ENCODE results near the gene PARP16. TPM values are rescaled to one million over a fixed set of nuclear protein-coding genes. Genes with fewer than 3 reads are reported as not detected.
A peak's percentile ranks its signal among the peaks of the same experiment; 100 is the strongest.

PARP16 gene, protein sequence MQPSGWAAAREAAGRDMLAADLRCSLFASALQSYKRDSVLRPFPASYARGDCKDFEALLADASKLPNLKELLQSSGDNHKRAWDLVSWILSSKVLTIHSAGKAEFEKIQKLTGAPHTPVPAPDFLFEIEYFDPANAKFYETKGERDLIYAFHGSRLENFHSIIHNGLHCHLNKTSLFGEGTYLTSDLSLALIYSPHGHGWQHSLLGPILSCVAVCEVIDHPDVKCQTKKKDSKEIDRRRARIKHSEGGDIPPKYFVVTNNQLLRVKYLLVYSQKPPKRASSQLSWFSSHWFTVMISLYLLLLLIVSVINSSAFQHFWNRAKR
- total RNA-seq: 14.8 and 15.5 TPM in 2 replicates
- long read RNA-seq, transcript PARP16-206 (6 exons, 2,343 nt): major isoform, 12 of 26 reads
- long read RNA-seq, partial matches to known transcripts: 7 of 26 reads
- long read RNA-seq, other reads (novel, unspliced or antisense): 4 of 26 reads

DNA sequence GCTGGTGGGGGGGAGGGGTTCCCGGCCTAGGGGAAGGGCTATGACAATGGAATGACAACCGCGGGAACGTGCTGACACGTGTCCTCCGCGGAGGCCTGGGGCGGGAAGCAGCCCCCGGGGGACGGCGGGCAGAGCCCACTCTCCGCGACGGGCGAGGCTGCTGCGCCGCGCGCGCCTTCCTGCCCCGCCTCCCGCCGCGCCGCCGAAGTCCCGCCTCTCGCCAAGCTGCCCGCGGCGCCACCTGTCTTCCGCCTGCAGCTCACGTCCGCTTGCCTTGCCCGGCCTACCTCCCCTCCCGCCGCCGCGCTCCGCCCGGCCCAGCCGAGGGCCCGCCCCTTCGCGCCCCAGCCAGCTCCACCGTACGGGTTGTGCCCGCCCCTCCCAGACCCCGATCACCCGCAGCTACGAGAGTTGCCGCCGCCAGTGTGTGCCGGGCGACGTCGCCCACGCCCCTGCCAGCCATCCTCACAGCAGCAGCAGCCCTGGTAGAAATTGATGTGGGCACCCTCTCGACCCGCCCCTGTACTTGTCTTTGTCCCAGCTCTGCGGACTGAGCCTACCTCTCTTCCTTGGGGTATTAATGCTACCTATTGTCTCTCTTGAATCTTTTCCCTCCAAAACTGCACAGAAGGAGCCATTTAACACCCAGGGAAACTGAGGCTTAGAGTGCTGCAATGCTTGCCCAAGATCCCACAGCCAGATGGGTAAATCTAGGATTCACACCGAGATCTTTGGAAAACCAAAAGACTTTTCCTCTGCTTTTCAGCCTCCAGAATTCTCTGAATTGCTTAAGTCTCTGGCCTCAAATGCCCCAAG is at the start of gene PARP16:
Gene PARP16 (minus strand): TSS at position 180 of the 816 bp plus-strand sequence. CDS start 457 bp downstream, outside the sequence.
- peak; percentile 86 for DNase-seq (ENCODE audit: low read depth, low spot score)
- no peaks in the 10 kb centered on the region for H3K9me3 Mint-ChIP-seq
- TF ChIP-seq, protein P1, sequence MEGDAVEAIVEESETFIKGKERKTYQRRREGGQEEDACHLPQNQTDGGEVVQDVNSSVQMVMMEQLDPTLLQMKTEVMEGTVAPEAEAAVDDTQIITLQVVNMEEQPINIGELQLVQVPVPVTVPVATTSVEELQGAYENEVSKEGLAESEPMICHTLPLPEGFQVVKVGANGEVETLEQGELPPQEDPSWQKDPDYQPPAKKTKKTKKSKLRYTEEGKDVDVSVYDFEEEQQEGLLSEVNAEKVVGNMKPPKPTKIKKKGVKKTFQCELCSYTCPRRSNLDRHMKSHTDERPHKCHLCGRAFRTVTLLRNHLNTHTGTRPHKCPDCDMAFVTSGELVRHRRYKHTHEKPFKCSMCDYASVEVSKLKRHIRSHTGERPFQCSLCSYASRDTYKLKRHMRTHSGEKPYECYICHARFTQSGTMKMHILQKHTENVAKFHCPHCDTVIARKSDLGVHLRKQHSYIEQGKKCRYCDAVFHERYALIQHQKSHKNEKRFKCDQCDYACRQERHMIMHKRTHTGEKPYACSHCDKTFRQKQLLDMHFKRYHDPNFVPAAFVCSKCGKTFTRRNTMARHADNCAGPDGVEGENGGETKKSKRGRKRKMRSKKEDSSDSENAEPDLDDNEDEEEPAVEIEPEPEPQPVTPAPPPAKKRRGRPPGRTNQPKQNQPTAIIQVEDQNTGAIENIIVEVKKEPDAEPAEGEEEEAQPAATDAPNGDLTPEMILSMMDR (conservative IDR thresholded peaks at IDR 0.05): peak; percentile 38

DNA sequence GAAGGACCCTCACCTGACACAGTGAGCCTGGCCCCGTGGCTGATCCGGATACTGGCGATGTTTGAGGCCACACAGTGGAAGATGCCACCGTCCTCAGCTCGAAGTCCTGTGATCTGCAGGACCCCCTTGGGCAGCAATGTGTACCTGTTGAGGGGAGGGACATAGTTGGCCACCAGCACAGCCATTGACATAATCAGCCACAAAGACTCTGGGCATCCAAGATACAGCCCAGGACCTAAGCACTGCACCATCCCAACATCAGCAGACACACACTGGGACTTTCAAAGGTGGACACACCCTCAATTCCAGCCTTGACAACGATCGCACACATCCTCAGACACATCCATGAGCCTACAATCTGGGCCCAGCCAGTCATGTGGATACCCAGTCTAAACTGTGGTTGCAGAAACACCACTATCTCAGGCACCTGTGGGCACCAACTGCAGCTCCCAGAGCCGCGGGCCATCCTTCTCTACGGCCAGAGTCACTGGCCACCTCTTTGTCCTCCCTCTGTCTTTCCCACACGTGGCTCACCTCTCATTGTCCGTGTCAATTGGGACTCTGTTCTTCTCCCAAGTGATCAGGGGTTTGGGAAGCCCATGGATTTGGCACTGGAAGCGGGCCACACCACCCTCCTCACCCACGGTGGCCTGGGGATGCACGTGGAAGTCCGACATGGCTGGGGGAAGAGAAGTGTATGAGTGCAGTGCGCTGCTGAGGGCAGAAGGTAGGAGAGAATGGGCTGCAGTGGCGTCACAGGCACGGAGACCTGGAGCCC is 48.8 kb upstream of the PARP16 start:
- Mint-ChIP-seq H3K36me3 (ENCODE audit: low read depth) (peaks cover 10% of the 10 kb centered on the region), H3K4me3 (peak overlapping the region; percentile 80), H3K27ac (ENCODE audit: unreplicated experiment) (peak overlapping the region; percentile 67), H3K9me3 (no peaks in the 10 kb centered on the region), H3K4me1 (peaks cover 68% of the 10 kb centered on the region), H3K27me3 (ENCODE audit: low read depth) (no peaks in the 10 kb centered on the region)
- TF ChIP-seq, protein P1 (conservative IDR thresholded peaks at IDR 0.05): no peak
- DNase-seq (ENCODE audit: low read depth, low spot score): no peak

More for the DNA sequence above, at the start of gene PARP16:
- peaks cover 40% of the 10 kb centered on the region for H3K4me1 Mint-ChIP-seq
- peak within 1 kb of the TSS; percentile 88 for H3K4me3 Mint-ChIP-seq
- H3K36me3 Mint-ChIP-seq (ENCODE audit: low read depth): peaks cover 5% of the 10 kb centered on the region
- H3K27ac Mint-ChIP-seq (ENCODE audit: unreplicated experiment): peak within 1 kb of the TSS; percentile 97
- no peaks in the 10 kb centered on the region for H3K27me3 Mint-ChIP-seq (ENCODE audit: low read depth)

DNA sequence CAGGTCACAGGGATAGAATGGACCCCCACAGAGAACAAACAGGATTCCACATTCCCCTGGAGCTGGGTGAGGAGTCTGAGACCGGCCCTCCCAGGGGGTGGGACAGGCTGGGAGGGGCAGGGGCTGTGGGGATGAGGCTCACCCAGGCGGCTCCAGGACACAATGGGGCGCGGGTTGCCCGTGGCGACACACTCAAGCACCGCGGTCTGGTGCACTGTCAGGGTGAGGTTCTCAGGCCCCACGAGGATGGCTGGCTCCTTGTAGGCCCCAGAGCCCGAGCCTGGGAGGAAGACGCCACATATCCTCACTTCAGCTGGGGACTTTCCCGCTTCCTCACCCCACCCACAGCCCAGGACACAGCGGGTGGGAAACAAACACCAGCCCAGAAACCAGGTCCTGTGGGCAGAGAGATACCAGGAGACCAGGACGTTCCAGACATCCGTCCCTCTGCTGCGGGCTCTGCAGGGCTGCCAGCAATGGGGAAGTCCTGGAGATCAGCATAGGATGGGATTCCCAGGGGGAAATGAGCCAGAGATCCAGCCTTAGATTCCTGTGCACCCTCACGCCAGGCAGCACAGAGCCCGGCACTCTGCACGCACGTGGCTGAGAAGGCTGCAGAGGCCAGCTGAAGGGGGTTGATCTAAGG is 48.0 kb upstream of the PARP16 start:
- TF ChIP-seq, protein P1 (conservative IDR thresholded peaks at IDR 0.05): no peak
- no peak for DNase-seq (ENCODE audit: low read depth, low spot score)
- peaks cover 61% of the 10 kb centered on the region for H3K4me1 Mint-ChIP-seq
- peaks cover 10% of the 10 kb centered on the region for H3K36me3 Mint-ChIP-seq (ENCODE audit: low read depth)
- H3K27ac Mint-ChIP-seq (ENCODE audit: unreplicated experiment): peak overlapping the region; percentile 98
- peak overlapping the region; percentile 82 for H3K4me3 Mint-ChIP-seq
- no peaks in the 10 kb centered on the region for H3K27me3 Mint-ChIP-seq (ENCODE audit: low read depth)
- no peaks in the 10 kb centered on the region for H3K9me3 Mint-ChIP-seq

DNA sequence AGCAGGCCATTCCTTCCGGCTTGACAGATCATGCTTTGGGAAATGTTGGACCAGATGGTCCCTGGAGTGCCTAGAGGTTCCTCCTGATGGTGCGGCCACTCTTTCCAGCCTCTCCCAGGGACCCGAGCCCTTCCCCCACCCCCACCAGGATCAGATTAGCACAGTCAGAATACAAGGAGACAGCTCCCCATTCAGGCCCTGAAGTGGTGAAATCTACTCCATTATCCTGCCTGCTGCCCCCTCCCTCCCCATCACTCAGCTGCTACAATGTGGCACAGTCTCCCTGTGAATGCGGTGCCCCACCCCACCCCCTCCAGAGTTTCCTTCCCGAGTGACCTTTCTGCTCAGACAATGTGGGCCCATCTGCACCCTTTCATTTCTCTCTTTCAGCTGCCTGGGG is 47.2 kb upstream of the PARP16 start:
- Mint-ChIP-seq H3K9me3 (no peaks in the 10 kb centered on the region), H3K36me3 (ENCODE audit: low read depth) (peaks cover 10% of the 10 kb centered on the region), H3K4me1 (peaks cover 55% of the 10 kb centered on the region), H3K27ac (ENCODE audit: unreplicated experiment) (peak overlapping the region; percentile 98), H3K27me3 (ENCODE audit: low read depth) (no peaks in the 10 kb centered on the region), H3K4me3 (peak overlapping the region; percentile 82)
- no peak for DNase-seq (ENCODE audit: low read depth, low spot score)
- TF ChIP-seq, protein P1 (conservative IDR thresholded peaks at IDR 0.05): no peak
